Measurements from ENCODE around the gene FHAD1. TPM values are rescaled to one million over a fixed set of nuclear protein-coding genes. Genes with fewer than 3 reads are reported as not detected.

Gene FHAD1
- total RNA-seq, 2 experiments from 2014 or later, result not detected

DNA sequence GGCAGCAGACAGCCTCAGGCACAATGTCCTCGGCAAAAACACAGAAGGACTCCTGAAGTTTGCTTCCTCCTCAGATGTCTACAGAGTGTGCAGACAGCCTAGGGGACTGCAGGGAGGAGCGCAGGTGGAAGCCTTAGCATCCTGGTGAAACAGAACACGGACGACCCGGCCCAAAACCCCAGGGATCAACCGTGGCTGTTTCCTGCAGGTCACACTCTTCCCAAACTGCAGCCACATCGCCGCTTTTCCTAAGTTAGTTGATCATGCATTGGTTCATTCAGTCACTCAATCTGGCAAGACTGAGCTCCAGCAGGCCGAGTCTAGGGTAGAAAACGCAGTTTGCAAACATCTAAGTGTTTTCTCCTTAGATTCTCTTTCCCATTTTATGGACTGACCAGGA lies 33.4 kb downstream of the FHAD1 start:
- Mint-ChIP-seq H3K4me3 (no peak overlapping the region), H3K4me1 (ENCODE audit: low read depth) (no peaks in the 10 kb centered on the region), H3K27me3 (peaks cover 13% of the 10 kb centered on the region), H3K36me3 (ENCODE audit: low read depth) (no peaks in the 10 kb centered on the region), H3K9me3 (no peaks in the 10 kb centered on the region), H3K27ac (no peak overlapping the region)
- H3K4me3 ChIP-seq (ENCODE audit: low read length), result no peak overlapping the region
- peaks cover 7 to 8% of the 10 kb centered on the region in 2 experiments for H3K27me3 ChIP-seq (ENCODE audit: control insufficient read depth in 1 of 2, insufficient read depth in 2 of 2, low read length in 2 of 2)
- H3K27ac ChIP-seq (ENCODE audit: low read depth in 1 of 2, low read length in 2 of 2), result no peak overlapping the region
- no peaks in the 10 kb centered on the region for H3K9me3 ChIP-seq (ENCODE audit: control insufficient read depth in 1 of 2, insufficient read depth in 1 of 2, low read length in 2 of 2)
- DNase-seq (no peak), ATAC-seq (ENCODE audit: poor library complexity) (no peak)
- H3K4me1 ChIP-seq (ENCODE audit: insufficient read depth, low read length), result no peaks in the 10 kb centered on the region
- TF ChIP-seq, protein P1, sequence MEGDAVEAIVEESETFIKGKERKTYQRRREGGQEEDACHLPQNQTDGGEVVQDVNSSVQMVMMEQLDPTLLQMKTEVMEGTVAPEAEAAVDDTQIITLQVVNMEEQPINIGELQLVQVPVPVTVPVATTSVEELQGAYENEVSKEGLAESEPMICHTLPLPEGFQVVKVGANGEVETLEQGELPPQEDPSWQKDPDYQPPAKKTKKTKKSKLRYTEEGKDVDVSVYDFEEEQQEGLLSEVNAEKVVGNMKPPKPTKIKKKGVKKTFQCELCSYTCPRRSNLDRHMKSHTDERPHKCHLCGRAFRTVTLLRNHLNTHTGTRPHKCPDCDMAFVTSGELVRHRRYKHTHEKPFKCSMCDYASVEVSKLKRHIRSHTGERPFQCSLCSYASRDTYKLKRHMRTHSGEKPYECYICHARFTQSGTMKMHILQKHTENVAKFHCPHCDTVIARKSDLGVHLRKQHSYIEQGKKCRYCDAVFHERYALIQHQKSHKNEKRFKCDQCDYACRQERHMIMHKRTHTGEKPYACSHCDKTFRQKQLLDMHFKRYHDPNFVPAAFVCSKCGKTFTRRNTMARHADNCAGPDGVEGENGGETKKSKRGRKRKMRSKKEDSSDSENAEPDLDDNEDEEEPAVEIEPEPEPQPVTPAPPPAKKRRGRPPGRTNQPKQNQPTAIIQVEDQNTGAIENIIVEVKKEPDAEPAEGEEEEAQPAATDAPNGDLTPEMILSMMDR (IDR thresholded peaks at IDR 0.05), result no peak
- ChIA-PET CTCF (no interaction called here), POLR2A (no interaction called here)
- intact Hi-C loops (cut with DNase I, micrococcal nuclease), result no loop called here
- H3K36me3 ChIP-seq (ENCODE audit: insufficient read depth, low read length), result no peaks in the 10 kb centered on the region

DNA sequence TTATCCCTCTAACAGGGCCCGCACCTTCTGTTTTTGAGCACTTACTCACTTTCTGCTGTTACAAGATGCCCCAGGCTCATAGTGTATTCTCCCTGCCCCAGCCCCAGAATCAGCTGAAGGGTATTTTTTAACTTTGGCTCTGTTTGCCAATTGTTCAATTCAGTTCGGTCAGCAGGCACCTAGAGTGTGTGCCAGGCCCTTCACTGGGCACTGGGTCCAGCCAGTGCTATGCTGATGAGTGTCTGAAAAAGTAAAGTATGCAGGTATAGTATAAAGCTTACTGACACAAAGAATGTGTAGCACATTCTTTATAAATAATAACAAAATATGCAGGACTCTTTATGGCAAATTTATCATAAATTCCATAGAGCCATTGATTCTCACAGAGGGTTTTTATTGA lies 35.0 kb downstream of the FHAD1 start:
- Mint-ChIP-seq H3K27ac (no peak overlapping the region), H3K27me3 (peaks cover under 1% of the 10 kb centered on the region), H3K9me3 (peaks cover 2% of the 10 kb centered on the region), H3K36me3 (ENCODE audit: low read depth) (no peaks in the 10 kb centered on the region), H3K4me3 (no peak overlapping the region), H3K4me1 (ENCODE audit: low read depth) (no peaks in the 10 kb centered on the region)
- no peak overlapping the region for H3K27ac ChIP-seq (ENCODE audit: low read depth in 1 of 2, low read length in 2 of 2)
- CTCF ChIA-PET, result no interaction called here
- H3K4me1 ChIP-seq (ENCODE audit: insufficient read depth, low read length), result no peaks in the 10 kb centered on the region
- no peaks in the 10 kb centered on the region for H3K9me3 ChIP-seq (ENCODE audit: control insufficient read depth in 1 of 2, insufficient read depth in 1 of 2, low read length in 2 of 2)
- intact Hi-C loops (cut with DNase I, micrococcal nuclease), result no loop called here
- DNase-seq (no peak), ATAC-seq (ENCODE audit: poor library complexity) (no peak)
- POLR2A ChIA-PET, result no interaction called here
- no peaks in the 10 kb centered on the region for H3K36me3 ChIP-seq (ENCODE audit: insufficient read depth, low read length)
- no peak overlapping the region for H3K4me3 ChIP-seq (ENCODE audit: low read length)
- peaks cover 5 to 7% of the 10 kb centered on the region in 2 experiments for H3K27me3 ChIP-seq (ENCODE audit: control insufficient read depth in 1 of 2, insufficient read depth in 2 of 2, low read length in 2 of 2)
- TF ChIP-seq, protein P1 (IDR thresholded peaks at IDR 0.05), result no peak

DNA sequence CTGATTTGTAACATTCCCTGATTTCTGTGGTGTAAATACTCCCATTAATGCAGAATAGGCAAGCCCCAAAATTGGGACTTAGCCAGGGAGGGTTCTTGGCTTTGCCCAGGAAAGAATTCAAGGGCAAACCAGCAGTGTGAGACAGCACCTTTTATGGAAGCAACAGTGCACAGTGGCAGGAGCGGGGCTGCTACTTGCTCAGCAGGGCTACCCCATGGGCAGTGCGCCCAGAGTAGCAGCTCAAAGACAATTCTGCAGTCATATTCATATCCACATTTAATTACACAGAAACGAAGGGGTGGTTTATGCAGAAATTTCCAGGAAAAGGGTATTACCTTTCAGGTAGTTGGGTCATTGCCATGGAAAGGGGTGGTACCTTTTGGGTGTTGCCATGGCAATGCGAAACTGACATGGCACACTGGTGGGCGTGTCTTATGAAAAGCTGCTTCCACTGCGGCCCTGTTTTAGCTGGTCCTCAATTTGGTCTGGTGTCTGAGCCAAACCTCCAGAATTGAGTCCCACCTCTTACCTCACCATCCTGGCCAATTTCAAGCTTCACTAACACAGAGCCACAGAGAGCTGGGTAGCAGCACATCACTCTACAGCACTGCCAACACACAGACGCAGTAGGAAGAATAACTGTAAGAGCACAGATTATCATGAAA lies 35.9 kb downstream of the FHAD1 start:
- ATAC-seq (ENCODE audit: poor library complexity), result no peak
- intact Hi-C loops (cut with DNase I, micrococcal nuclease), result no loop called here
- H3K9me3 Mint-ChIP-seq, result peaks cover 2% of the 10 kb centered on the region
- H3K27ac ChIP-seq (ENCODE audit: low read depth in 1 of 2, low read length in 2 of 2), result no peak overlapping the region
- no peak overlapping the region for H3K4me3 ChIP-seq (ENCODE audit: low read length)
- TF ChIP-seq, protein P1 (IDR thresholded peaks at IDR 0.05), result no peak
- no peak overlapping the region for H3K4me3 Mint-ChIP-seq
- peaks cover 1 to 5% of the 10 kb centered on the region in 2 experiments for H3K27me3 ChIP-seq (ENCODE audit: control insufficient read depth in 1 of 2, insufficient read depth in 2 of 2, low read length in 2 of 2)
- CTCF ChIA-PET, result no interaction called here
- H3K36me3 Mint-ChIP-seq (ENCODE audit: low read depth), result no peaks in the 10 kb centered on the region
- DNase-seq, result no peak
- H3K36me3 ChIP-seq (ENCODE audit: insufficient read depth, low read length), result no peaks in the 10 kb centered on the region
- H3K4me1 ChIP-seq (ENCODE audit: insufficient read depth, low read length), result no peaks in the 10 kb centered on the region
- POLR2A ChIA-PET, result no interaction called here
- no peak overlapping the region for H3K27ac Mint-ChIP-seq
- no peaks in the 10 kb centered on the region for H3K9me3 ChIP-seq (ENCODE audit: control insufficient read depth in 1 of 2, insufficient read depth in 1 of 2, low read length in 2 of 2)
- H3K4me1 Mint-ChIP-seq (ENCODE audit: low read depth), result no peaks in the 10 kb centered on the region
- H3K27me3 Mint-ChIP-seq, result peaks cover 3% of the 10 kb centered on the region

Measured in CD4-positive, alpha-beta T cell (primary cell).